Posterior cingulate gyrus (tissue), 11 donors: ENCODE results near the gene CHURC1.

Experiments used
- DNase-seq, 10 donors: peaks; one replicate each; pipeline versions ENCODE4 v3.0.0 to v3.0.0-alpha.2; 2020 to 2021; ENCODE audit warnings: mixed read lengths in 3 of 10
- intact Hi-C: fragments of 100-400 bp; cut with DNase I; formaldehyde crosslinking; loops from one replicate; pipeline ENCODE4 v1.15.1; 2023

The CHURC1 gene

DNA sequence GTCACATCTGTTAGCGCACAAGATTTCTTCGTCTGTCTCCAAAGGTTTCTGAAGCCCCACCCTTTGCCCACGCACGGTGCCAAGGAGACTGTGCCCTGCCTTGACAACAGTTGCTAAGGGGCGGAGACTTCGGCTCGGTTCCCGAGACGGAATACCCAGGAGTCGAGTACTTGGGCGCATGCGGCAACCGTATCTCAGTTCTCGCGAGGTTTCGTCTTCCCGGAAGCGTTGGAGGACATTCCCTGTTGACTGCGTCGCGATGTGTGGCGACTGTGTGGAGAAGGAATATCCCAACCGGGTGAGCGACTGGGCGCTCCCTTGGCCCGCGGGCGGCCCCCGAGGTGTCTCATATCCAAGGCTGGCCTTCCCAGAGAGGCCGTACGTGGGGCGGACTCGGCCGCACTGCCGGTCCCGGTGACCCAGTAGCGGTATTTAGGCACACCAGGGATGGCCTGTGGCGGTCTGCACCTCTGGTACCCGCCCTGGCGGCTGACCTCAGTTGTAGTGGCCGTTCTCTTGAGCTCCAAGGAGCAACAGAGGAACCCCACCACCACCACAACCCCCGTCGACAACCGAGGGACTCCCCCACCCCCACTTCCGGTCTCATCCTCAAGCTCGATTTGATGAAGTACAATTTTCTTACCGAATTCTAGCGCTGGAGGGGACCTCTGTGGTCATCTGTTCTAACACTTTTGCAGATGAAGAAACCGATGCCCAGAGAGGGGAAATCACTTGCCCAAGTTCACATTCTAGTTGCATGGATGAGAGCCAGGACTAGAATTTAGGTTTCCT is at the start of gene CHURC1:
Gene CHURC1, plus strand, starts transcription at position 219 of the 792 bp plus-strand sequence. Its CDS starts 41 bp downstream, at position 260.
- intact Hi-C loops, result loop anchor here (2.0 kb wide), 1 partner anchor 72 kb away; the partner anchor contains the start of gene FNTB

DNA sequence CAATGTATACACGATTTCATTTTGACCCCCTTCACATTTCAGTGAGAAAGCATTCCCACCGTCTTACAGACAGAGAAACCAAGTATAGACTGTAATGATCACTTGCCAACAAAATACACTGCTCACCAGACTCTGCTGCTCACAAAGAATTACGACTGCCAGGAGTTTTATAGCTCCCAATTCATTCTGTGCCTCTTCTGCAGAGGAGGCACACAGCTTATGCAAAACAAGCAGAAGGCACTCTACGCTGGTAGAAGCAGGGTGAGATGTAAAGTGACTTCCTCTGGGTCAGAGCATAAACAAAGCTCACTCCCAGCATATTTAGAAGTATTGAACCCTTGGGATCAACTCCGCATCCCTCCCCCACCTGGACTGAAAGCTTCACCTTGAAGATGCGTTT is 49.1 kb upstream of the CHURC1 start:
- DNase-seq, result no peak
- intact Hi-C loops, result no loop called here

More for the DNA sequence above, at the start of gene CHURC1:
- peak; percentile 93 to 99 (median 98) for DNase-seq

DNA sequence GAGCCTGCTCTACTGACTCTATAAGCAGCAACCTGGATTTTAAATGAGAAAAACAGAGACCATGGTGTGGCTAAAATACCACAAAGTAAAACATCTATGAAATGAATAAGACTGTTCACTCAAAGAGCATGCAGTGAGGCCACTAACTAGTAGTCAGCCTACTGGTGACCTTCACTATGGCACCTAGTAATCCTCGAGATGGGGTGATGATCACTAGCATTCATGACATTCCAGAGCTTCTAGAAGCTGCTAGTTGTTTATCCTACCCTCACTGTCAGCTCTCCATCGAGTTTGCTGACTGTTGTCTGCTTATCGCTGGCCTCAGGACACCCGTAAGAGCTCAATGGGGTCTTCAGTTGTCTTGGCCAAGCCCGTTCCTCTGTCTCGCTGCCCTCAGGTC is 48.3 kb upstream of the CHURC1 start:
- intact Hi-C loops, result no loop called here
- no peak for DNase-seq

- DNase-seq, result no peak
- intact Hi-C loops, result no loop called here
Observed at GRCh38 chr14:64867182-64867581, 47.1 kb upstream of the CHURC1 start.

GRCh38 chr14:64868379-64868778 is 45.9 kb upstream of the CHURC1 start:
- intact Hi-C loops, result no loop called here

GRCh38 chr14:64868841-64869240 is 45.4 kb upstream of the CHURC1 start:
- intact Hi-C loops, result no loop called here
- no peak for DNase-seq

More at GRCh38 chr14:64868379-64868778, 45.9 kb upstream of the CHURC1 start:
- DNase-seq, result no peak

DNA sequence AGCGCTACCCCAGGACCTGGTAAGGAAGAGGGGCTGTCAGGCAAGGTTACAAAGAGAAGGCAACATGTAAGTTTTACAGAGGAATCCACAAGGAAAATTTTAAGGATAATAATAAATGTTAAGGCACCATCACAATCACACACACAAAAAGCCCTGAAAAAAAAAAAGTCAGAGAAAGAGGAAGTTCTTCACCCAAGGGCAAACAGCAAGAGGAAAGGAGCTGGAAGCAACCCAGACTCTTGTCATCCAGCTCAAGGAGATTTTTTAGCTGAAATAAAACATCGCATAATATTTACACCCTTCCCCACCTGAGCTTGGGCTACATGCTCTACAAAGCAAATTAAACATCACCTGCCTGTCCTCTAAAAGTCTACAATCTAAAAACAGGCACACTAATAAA is 44.1 kb upstream of the CHURC1 start:
- no peak for DNase-seq
- intact Hi-C loops, result no loop called here

- DNase-seq, result no peak
- intact Hi-C loops, result no loop called here
Observed at GRCh38 chr14:64871344-64871743, 42.9 kb upstream of the CHURC1 start.

DNA sequence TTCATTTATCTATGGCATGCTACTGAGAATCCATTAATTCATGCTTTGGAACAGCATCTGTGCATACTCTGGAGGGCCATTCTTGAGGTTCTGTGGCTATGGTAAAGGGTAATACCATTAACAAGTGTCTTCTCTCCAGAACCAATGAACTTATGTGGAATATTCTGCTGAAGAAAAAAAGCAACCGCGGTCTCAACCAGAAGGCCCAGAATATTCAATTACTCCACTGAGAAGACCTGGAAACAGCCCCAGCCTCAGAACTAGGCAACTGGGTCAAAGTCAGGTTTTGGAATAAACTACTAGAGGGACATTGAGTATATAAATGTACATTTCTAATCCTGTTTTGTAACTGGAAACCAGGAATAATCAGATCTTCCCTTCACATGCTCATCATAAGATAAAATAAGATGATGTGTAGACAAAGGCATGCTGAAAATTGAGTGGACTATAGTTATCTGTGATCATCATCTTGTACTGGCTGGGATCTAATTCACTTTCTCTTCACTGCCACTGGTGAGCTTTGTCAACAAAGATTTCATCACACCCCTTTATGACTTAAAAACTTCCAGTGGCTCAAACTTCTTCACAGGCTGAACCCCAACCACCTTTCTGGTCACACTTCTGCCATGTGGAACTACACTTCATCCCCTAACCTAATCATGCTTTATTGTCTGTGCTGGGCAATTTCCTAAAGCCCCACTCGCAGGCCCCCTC is 40.6 kb upstream of the CHURC1 start:
- no peak for DNase-seq
- intact Hi-C loops, result no loop called here

- intact Hi-C loops, result no loop called here
- DNase-seq, result no peak
Observed at GRCh38 chr14:64875350-64875749, 38.9 kb upstream of the CHURC1 start.

GRCh38 chr14:64877846-64878245 is 36.4 kb upstream of the CHURC1 start:
- intact Hi-C loops, result no loop called here
- DNase-seq, result no peak

- intact Hi-C loops, result no loop called here
- DNase-seq, result peak in 7 of 10 donors; percentile 11 to 85 (median 19)
Observed at GRCh38 chr14:64878837-64879634, 35.2 kb upstream of the CHURC1 start.

GRCh38 chr14:64879635-64880220 is 34.5 kb upstream of the CHURC1 start, which contains the start of gene SPTB:
Gene SPTB, minus strand, starts transcription at chr14:64879907. Its CDS starts 56,813 bp downstream, at chr14:64823094.
- DNase-seq, result peak; percentile 28 to 95 (median 58)
- intact Hi-C loops, result no loop called here

DNA sequence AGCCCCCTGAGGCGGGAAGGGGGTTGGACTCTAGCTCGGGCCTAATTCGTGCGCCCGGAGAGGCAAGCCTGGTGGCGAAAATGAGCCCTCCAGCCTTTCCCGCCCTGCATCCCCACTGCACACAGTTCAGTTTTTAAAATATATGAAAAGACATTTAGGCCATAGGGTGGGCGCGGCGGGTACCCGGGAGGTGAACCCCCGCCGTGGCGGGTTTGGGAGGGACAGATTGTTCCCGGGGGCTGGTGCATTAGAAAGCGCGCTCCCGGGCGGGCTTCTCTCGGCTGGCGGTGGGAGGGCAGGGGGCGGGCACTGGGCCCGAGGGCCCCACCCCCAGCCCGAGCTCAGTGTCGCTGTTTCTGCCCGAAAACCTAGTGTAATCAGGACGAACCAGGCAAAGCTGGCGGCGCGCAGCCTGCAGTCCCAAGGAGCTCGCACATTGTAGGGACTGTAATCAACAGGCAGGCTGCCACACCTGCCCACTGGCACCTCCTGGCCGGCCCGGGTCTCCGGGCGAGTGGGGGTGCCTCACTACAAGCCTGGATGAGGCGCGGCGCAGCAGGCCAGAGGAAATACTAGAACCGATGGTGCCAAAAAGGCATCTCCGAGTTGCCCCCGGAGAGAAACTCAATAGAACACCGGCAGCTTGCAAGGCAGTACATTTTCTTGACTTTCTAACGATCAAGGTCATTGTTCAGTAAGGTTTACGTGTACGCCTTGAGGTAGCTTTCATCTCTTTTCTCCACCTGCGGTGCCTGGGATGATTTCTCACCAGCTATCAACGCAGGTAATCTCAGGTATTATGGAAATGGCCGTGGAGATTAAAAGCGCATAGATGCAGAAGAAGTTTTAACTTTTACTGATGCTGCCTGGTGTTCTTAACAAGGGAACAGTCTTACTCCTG is 33.8 kb upstream of the CHURC1 start:
- peak in 9 of 10 donors; percentile 37 to 94 (median 68) for DNase-seq
- intact Hi-C loops, result no loop called here

GRCh38 chr14:64885559-64885958 is 28.7 kb upstream of the CHURC1 start:
- intact Hi-C loops, result no loop called here
- no peak for DNase-seq

DNA sequence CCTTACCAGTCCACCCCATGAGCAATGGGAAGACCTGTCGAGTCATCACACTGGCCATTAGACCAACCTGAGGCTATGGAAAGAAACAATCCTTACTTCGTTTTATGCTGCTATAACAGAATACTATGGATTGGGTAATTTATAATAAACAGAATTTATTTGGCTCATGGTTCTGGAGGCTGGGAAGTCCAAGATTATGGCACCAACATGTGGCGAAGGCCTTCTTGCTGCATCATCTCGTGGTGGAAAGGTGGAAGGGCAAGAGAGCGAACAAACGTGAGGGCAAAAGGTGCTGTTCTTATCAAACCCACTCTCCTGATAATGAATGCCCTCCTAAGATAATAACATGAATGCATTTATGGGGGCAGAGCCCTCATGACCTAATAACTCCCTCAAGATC is 24.9 kb upstream of the CHURC1 start:
- intact Hi-C loops, result no loop called here
- DNase-seq, result no peak

GRCh38 chr14:64891173-64891838 is 22.9 kb upstream of the CHURC1 start:
- intact Hi-C loops, result loop anchor here (5.0 kb wide), 1 partner anchor 89 kb away; no protein-coding TSS in a partner anchor
- no peak for DNase-seq

DNA sequence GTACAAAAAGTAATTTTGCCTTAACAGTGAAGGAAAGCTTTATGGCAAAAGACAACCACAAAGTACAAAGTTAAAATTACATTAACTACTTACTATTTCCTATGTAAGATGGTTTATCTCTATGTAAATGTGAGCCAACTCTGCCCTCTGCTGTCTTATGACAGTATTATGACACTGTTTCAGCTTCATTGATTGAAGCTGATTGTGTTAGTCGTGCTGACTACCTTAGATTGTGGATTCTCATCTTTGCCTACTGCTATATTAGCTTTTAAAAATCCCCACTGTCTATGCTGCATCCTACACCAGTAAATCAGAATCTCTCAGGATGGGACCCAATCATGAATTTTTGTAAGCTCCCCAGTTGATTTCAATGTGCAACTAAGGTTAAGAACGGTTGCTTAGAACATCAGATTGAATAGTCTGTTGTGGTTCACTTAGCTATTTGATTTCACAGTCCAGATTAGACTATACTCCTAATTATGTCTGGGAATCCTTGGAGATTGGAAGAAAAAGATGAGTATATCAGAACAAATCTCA is 22.3 kb upstream of the CHURC1 start:
- DNase-seq, result peak in 1 of 10 donors; percentile 15
- intact Hi-C loops, result loop anchor here (2.0 to 5.0 kb wide), 2 partner anchors 69 to 90 kb away; no protein-coding TSS in a partner anchor
